ENCODE data around the gene RPP25L.

RPP25L gene

GRCh38 chr9:34610434-34611206 lies 1.3 kb downstream of the RPP25L start:
- no peak for DNase-seq

GRCh38 chr9:34607331-34607730 lies 4.6 kb downstream of the RPP25L start:
- DNase-seq = no peak

GRCh38 chr9:34606905-34607304 lies 5.0 kb downstream of the RPP25L start:
- DNase-seq = no peak

GRCh38 chr9:34606190-34606589 lies 5.7 kb downstream of the RPP25L start:
- DNase-seq = no peak

GRCh38 chr9:34603610-34604231 lies 8.2 kb downstream of the RPP25L start:
- peak; percentile 82 for DNase-seq

DNA sequence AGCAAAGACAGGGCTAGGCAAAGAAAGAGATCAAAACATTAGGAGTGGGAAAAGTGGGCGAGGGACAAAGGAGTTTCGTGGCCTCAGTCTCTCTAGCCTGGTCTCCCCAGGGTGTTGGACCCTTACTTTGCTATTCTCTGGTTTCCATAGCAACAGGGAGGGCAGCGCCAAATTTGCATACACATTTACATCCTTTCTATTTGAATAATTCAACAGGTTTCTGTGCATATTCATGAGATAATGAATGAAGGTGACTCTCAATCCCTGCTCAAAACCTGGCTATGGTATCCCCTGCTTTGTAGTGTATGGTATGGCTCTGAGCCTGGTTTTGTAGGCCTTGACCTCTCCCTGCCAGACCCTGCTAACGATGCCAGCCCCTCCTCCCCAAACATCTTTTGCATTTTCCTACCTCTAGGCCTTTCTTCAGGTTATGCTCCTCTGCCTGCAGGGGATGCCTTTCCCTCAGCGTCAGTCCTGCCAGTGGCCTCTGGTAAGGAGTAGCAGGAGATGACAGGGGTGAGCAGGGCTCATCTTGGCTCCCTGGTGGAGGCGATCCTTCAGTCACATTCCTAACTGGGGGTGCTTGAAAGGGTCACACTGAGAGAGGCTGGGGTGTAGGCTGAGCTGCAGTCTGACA lies 9.8 kb downstream of the RPP25L start:
- no peak for DNase-seq

GRCh38 chr9:34600908-34601307 lies 11.0 kb downstream of the RPP25L start:
- no peak for DNase-seq

- DNase-seq = no peak
Observed at GRCh38 chr9:34599546-34599945, 12.4 kb downstream of the RPP25L start.

DNA sequence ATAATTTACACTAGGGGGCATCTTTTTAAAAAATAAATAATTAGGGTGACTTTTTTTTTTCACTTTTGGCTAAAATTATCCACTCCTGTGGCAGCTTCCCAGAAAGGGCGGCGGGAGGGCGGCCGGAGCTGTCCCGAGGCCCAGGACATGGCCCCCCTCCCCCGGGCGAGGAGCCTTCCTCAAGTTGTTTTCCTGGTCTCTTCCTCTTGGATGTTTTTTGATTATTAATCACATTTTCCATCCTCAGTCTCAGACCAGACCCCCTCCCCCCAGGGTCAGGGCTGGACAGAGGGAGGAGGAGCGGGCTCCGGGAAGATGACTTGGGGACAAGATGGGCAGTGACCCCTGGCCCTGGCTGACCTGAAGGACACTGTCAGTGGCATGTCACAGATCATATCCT lies 17.7 kb downstream of the RPP25L start:
- DNase-seq = no peak

- no peak for DNase-seq
Observed at GRCh38 chr9:34592895-34593601, 18.8 kb downstream of the RPP25L start.

- no peak for DNase-seq
Observed at GRCh38 chr9:34591917-34592866, 19.7 kb downstream of the RPP25L start.

- DNase-seq = peak; percentile 78
Observed at GRCh38 chr9:34591248-34591916, 20.5 kb downstream of the RPP25L start.

- no peak for DNase-seq
Observed at GRCh38 chr9:34590381-34591247, 21.3 kb downstream of the RPP25L start.

DNA sequence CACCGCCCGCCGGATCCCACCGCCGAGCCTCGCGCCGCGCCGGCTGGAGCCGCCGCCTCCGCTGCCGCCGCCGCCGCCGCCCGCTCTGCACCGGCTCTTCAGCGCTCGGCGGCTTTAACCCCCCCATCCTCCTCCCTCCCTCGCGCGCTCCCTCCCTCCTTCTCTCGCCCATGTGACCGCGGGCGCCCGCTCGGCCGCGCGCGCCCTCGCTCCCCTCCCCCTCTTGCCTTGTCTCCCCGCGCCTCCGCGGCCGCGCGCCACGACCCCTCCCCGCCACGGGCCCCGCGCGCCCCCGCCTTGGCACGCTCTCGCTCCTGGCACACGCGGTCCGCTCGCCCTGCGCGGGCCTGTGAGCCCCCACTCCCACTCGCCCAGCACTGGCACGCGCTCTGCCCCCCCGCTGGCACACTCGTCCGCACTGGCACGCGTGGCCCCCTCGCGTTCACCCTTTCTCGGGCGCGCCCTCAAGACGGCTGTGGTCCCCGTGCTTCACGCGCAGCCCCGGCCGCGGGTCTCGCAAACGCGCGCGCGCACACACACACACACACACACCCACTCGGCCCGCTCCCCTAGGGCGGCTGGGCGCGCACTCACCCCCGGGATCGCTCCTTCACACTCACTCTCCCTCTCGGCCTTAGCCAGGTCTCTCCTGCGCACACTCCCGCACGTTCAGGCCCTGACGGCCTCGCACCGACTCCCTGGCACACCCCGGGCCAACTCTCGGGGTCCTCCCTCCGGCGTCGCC lies 22.1 kb downstream of the RPP25L start, which contains the start of gene CNTFR:
TSS of gene CNTFR (minus strand) at position 89 of the 745 bp plus-strand sequence. CDS start 20,743 bp downstream, outside the sequence.
- DNase-seq = no peak

- no peak for DNase-seq
Observed at GRCh38 chr9:34588671-34589635, 22.9 kb downstream of the RPP25L start.

DNA sequence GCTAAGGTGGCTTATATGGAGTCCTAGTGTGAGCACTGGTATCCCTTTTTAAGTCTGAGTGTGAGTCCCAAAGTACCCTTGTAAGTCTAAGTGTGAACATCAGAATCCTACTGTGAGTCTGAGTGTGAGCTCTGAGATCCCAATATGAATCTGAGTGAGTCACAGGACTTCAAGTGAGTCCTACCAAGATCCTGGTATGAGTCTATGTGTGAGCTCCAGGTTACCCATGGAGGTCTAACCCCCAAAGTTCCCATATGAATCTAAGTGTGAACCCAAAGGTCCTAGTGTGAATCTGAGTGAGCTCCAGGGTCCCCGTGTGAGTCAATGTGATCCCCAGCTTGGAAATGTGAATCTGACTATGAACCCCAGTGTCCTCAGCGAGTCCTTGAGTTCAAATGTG lies 24.6 kb downstream of the RPP25L start:
- no peak for DNase-seq

GRCh38 chr9:34585946-34586669 lies 25.8 kb downstream of the RPP25L start:
- no peak for DNase-seq

- DNase-seq = no peak
Observed at GRCh38 chr9:34584970-34585369, 26.9 kb downstream of the RPP25L start.

Measured in activated CD4-positive, alpha-beta T cell treated with anti-CD3 and anti-CD28 coated beads, Interleukin-2, amount 50 U/mL, for 1 hour (primary cell).